CD4-positive, alpha-beta T cell treated with Interleukin-4 for 1 hour (primary cell): ENCODE measurements around the gene FLRT2.

Source experiments
- DNase-seq, 2 donors: peaks; one replicate each; pipeline ENCODE4 v3.0.0-alpha.2; 2020 to 2022

Gene FLRT2

GRCh38 chr14:85529803-85530574, at the start of gene FLRT2:
Gene FLRT2 (plus strand): TSS chr14:85530144. CDS start chr14:85621515, 91,371 bp downstream.
- DNase-seq: no peak

- no peak for DNase-seq
These were observed 48.5 kb upstream of the FLRT2 start for GRCh38 chr14:85481471-85481870.

GRCh38 chr14:85482552-85482951, 47.4 kb upstream of the FLRT2 start:
- DNase-seq: no peak

- DNase-seq: no peak
These were observed 46.9 kb upstream of the FLRT2 start for GRCh38 chr14:85483037-85483436.

- no peak for DNase-seq
These were observed 46.3 kb upstream of the FLRT2 start for GRCh38 chr14:85483652-85484051.

- DNase-seq: no peak
These were observed 42.7 kb upstream of the FLRT2 start for GRCh38 chr14:85487215-85487614.

- DNase-seq: no peak
These were observed 28.2 kb upstream of the FLRT2 start for GRCh38 chr14:85501751-85502150.

GRCh38 chr14:85508863-85509262, 21.1 kb upstream of the FLRT2 start:
- DNase-seq: no peak

- DNase-seq: no peak
These were observed 17.5 kb upstream of the FLRT2 start for GRCh38 chr14:85512451-85512850.

- no peak for DNase-seq
These were observed 15.5 kb upstream of the FLRT2 start for GRCh38 chr14:85514487-85514886.

GRCh38 chr14:85516239-85517113, 13.5 kb upstream of the FLRT2 start:
- DNase-seq: no peak

- no peak for DNase-seq
These were observed 12.7 kb upstream of the FLRT2 start for GRCh38 chr14:85517114-85517688.

GRCh38 chr14:85519661-85520305, 10.2 kb upstream of the FLRT2 start:
- no peak for DNase-seq

- DNase-seq: no peak
These were observed 9.4 kb upstream of the FLRT2 start for GRCh38 chr14:85520581-85520980.

- DNase-seq: no peak
These were observed 6.3 kb upstream of the FLRT2 start for GRCh38 chr14:85523624-85524023.

GRCh38 chr14:85527006-85527405, 2.9 kb upstream of the FLRT2 start:
- no peak for DNase-seq

GRCh38 chr14:85527445-85528035, 2.4 kb upstream of the FLRT2 start:
- DNase-seq: no peak

- DNase-seq: no peak
These were observed 1.7 kb upstream of the FLRT2 start for GRCh38 chr14:85528080-85528896.

- DNase-seq: no peak
These were observed 880 bp upstream of the FLRT2 start for GRCh38 chr14:85528897-85529631.

- DNase-seq: no peak
These were observed 682 bp downstream of the FLRT2 start for GRCh38 chr14:85530626-85531025.

- DNase-seq: no peak
These were observed 1.2 kb downstream of the FLRT2 start for GRCh38 chr14:85531141-85531586.
